ENCODE data around the gene KIAA0825.

Gene KIAA0825

DNA sequence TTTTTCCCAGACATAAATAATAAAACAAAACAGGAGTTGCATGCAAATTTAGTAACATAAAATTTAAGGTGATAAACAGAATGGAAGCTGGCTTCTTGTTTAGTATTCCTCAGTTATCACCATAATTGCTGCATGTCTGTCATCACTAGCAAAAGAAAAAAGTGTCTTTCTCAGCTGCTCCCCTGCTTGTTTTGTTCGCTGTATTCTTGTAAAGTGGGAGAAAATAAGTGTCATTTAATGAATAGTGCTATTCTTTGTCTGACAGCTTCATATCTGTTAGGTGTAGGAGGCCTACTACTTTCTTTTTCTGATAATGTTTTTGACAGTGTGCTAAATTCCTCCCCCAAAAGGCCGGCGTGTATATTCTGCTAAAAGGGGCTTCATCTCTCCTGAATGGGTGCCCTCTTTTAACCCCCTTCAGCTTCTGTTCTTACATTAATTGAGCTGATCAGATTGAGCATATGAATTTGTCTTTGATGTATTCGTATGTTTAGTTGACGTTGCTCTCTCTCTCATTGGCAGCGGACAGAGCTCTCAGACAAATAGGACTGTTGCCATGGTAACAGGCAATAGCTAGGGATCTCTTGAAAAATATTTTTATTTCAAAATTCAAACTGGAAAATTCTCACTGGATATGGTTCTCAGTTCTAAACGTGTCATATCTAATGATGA lies 303.8 kb downstream of the KIAA0825 start:
- TF ChIP-seq CTCF (IDR thresholded peaks at IDR 0.05), result no peak
- DNase-seq, result no peak
- no peaks in the 10 kb centered on the region for H3K9me3 Mint-ChIP-seq
- H3K27me3 Mint-ChIP-seq (ENCODE audit: low read depth, poor library complexity), result no peaks in the 10 kb centered on the region
- H3K4me1 Mint-ChIP-seq, result no peaks in the 10 kb centered on the region
- no peaks in the 10 kb centered on the region for H3K36me3 Mint-ChIP-seq (ENCODE audit: low read depth)
- H3K4me3 Mint-ChIP-seq, result no peak overlapping the region
- H3K27ac Mint-ChIP-seq, result no peak overlapping the region

DNA sequence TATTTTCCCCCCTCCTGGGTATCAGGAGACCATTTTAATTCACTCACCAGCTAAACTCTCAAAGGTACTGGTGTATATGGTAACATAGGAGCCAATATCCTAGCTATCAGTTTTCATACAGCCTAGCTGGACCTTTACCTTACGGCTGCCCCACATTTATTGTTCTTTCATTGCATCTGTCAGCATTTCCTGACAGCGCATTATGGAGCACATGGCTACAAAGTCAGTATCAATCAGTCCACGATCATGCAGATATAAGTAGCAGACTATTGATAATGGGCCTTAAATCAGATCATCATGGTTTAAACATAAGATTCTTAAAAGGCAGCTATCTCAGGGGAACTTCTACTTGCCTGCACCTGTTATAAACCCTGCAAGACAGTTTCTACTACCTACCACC lies 304.7 kb downstream of the KIAA0825 start:
- Mint-ChIP-seq H3K4me1 (no peaks in the 10 kb centered on the region), H3K27me3 (ENCODE audit: low read depth, poor library complexity) (no peaks in the 10 kb centered on the region), H3K4me3 (no peak overlapping the region), H3K9me3 (no peaks in the 10 kb centered on the region), H3K36me3 (ENCODE audit: low read depth) (no peaks in the 10 kb centered on the region), H3K27ac (no peak overlapping the region)
- no peak for TF ChIP-seq CTCF (IDR thresholded peaks at IDR 0.05)
- no peak for DNase-seq

- Mint-ChIP-seq H3K36me3 (ENCODE audit: low read depth) (no peaks in the 10 kb centered on the region), H3K27me3 (ENCODE audit: low read depth, poor library complexity) (no peaks in the 10 kb centered on the region), H3K4me3 (no peak overlapping the region), H3K9me3 (no peaks in the 10 kb centered on the region), H3K4me1 (no peaks in the 10 kb centered on the region), H3K27ac (no peak overlapping the region)
- TF ChIP-seq CTCF (IDR thresholded peaks at IDR 0.05), result no peak
- DNase-seq, result no peak
Observed at GRCh38 chr5:94313188-94313587, 305.2 kb downstream of the KIAA0825 start.

DNA sequence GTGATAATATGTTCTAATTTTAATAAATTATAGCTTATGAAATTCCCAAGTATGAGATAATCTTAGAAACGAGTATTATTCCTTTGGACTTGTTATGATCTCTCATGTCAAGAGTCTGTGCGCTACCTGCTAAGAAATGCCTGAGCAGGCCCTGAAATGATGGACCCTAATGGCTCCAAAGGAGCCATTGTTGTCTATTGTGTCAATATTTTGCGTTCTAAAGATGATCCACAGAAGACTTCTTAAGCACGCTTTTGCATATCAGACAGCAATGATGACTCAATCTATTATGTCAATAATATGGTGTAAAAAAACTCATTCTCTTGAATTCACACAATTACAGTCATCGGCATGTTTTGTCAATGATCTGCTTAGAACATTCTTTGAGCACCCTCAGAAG lies 306.1 kb downstream of the KIAA0825 start:
- H3K27ac Mint-ChIP-seq, result no peak overlapping the region
- no peaks in the 10 kb centered on the region for H3K9me3 Mint-ChIP-seq
- TF ChIP-seq CTCF (IDR thresholded peaks at IDR 0.05), result no peak
- H3K36me3 Mint-ChIP-seq (ENCODE audit: low read depth), result no peaks in the 10 kb centered on the region
- no peak overlapping the region for H3K4me3 Mint-ChIP-seq
- no peaks in the 10 kb centered on the region for H3K4me1 Mint-ChIP-seq
- no peak for DNase-seq
- H3K27me3 Mint-ChIP-seq (ENCODE audit: low read depth, poor library complexity), result no peaks in the 10 kb centered on the region

DNA sequence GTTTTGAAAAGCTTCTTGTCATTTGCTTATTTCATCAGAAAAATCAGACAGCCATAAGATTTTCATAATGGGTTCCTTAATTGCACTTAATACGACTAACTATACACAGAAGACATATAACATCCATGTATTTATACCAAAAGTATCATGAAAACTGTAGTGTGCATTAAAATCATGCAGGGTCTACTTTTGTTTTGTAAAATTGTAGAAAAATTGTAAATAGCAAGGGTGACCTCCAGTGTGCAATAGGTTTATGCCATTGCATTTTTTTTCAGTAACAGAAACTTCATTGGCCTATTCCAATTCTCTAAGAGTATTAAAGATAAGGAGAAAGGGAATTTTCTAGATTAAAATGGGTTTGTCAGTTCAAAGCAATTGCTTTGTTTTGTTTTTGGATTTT lies 307.6 kb downstream of the KIAA0825 start:
- no peak for DNase-seq
- no peak for TF ChIP-seq CTCF (IDR thresholded peaks at IDR 0.05)
- no peak overlapping the region for H3K27ac Mint-ChIP-seq
- no peaks in the 10 kb centered on the region for H3K9me3 Mint-ChIP-seq
- no peak overlapping the region for H3K4me3 Mint-ChIP-seq
- no peaks in the 10 kb centered on the region for H3K27me3 Mint-ChIP-seq (ENCODE audit: low read depth, poor library complexity)
- H3K4me1 Mint-ChIP-seq, result no peaks in the 10 kb centered on the region
- H3K36me3 Mint-ChIP-seq (ENCODE audit: low read depth), result no peaks in the 10 kb centered on the region

- no peaks in the 10 kb centered on the region for H3K36me3 Mint-ChIP-seq (ENCODE audit: low read depth)
- H3K9me3 Mint-ChIP-seq, result no peaks in the 10 kb centered on the region
- TF ChIP-seq CTCF (IDR thresholded peaks at IDR 0.05), result no peak
- no peak overlapping the region for H3K4me3 Mint-ChIP-seq
- DNase-seq, result no peak
- H3K4me1 Mint-ChIP-seq, result no peaks in the 10 kb centered on the region
- H3K27ac Mint-ChIP-seq, result no peak overlapping the region
- no peaks in the 10 kb centered on the region for H3K27me3 Mint-ChIP-seq (ENCODE audit: low read depth, poor library complexity)
Observed at GRCh38 chr5:94309141-94309540, 309.3 kb downstream of the KIAA0825 start.
